ENCODE measurements around the gene GJA4. TPM values are rescaled to one million over a fixed set of nuclear protein-coding genes. Genes with fewer than 3 reads are reported as not detected.

GJA4 gene
- total and polyA plus RNA-seq, 2 donors (not counting 1 experiment from before 2014, with no cell fraction given), result not detected

- DNase-seq (ENCODE audit: low read depth in 2 of 2), result no peak
- H3K4me1 ChIP-seq (ENCODE audit: control insufficient read depth, extremely low read depth, insufficient read depth, low read length), result no peaks in the 10 kb centered on the region
- H3K27ac ChIP-seq (ENCODE audit: insufficient read depth, low read length), result no peak overlapping the region
- H3K79me2 ChIP-seq (ENCODE audit: control insufficient read depth, insufficient read depth, low read length), result no peaks in the 10 kb centered on the region
- H3K4me3 ChIP-seq (replicated peaks in 1 of 4; ENCODE audit: control extremely low read depth in 1 of 4, insufficient read depth in 1 of 4, low read depth in 3 of 4, low read length in 4 of 4), result no peak overlapping the region
- H3K9me3 ChIP-seq (ENCODE audit: control insufficient read depth, insufficient read depth, low read depth, low read length), result no peaks in the 10 kb centered on the region
- H3K36me3 ChIP-seq (ENCODE audit: control insufficient read depth, insufficient read depth, low read length), result no peaks in the 10 kb centered on the region
- H2AFZ ChIP-seq (ENCODE audit: low read length), result no peak overlapping the region
- no peak overlapping the region for H3K4me2 ChIP-seq (ENCODE audit: extremely low read depth, insufficient read depth, low read length)
- TF ChIP-seq EZH2 (IDR thresholded peaks at IDR 0.05; ENCODE audit: low read length, missing control alignments) (no peak), CTCF (conservative IDR thresholded peaks at IDR 0.05 in 1 of 2, IDR thresholded peaks at IDR 0.05 in 1 of 2; ENCODE audit: low read depth in 1 of 2, low read length in 2 of 2) (no peak)
- no peaks in the 10 kb centered on the region for H4K20me1 ChIP-seq (ENCODE audit: control insufficient read depth, extremely low read depth, insufficient read depth, low read length)
- peaks cover 28% of the 10 kb centered on the region for H3K27me3 ChIP-seq (ENCODE audit: control insufficient read depth, insufficient read depth, low read length)
- H3K9ac ChIP-seq (ENCODE audit: insufficient read depth, low read length), result no peak overlapping the region
Measured at GRCh38 chr1:34779005-34779404, 13.8 kb upstream of the GJA4 start.

GRCh38 chr1:34779526-34779925, 13.3 kb upstream of the GJA4 start:
- Histone ChIP-seq H2AFZ (ENCODE audit: low read length) (no peak overlapping the region), H3K36me3 (ENCODE audit: control insufficient read depth, insufficient read depth, low read length) (no peaks in the 10 kb centered on the region), H3K4me3 (replicated peaks in 1 of 4; ENCODE audit: control extremely low read depth in 1 of 4, insufficient read depth in 1 of 4, low read depth in 3 of 4, low read length in 4 of 4) (no peak overlapping the region), H3K4me2 (ENCODE audit: extremely low read depth, insufficient read depth, low read length) (no peak overlapping the region), H3K27ac (ENCODE audit: insufficient read depth, low read length) (no peak overlapping the region), H3K27me3 (ENCODE audit: control insufficient read depth, insufficient read depth, low read length) (peaks cover 28% of the 10 kb centered on the region), H3K79me2 (ENCODE audit: control insufficient read depth, insufficient read depth, low read length) (no peaks in the 10 kb centered on the region), H3K4me1 (ENCODE audit: control insufficient read depth, extremely low read depth, insufficient read depth, low read length) (no peaks in the 10 kb centered on the region), H4K20me1 (ENCODE audit: control insufficient read depth, extremely low read depth, insufficient read depth, low read length) (no peaks in the 10 kb centered on the region), H3K9me3 (ENCODE audit: control insufficient read depth, insufficient read depth, low read depth, low read length) (no peaks in the 10 kb centered on the region), H3K9ac (ENCODE audit: insufficient read depth, low read length) (no peak overlapping the region)
- TF ChIP-seq EZH2 (IDR thresholded peaks at IDR 0.05; ENCODE audit: low read length, missing control alignments) (no peak), CTCF (conservative IDR thresholded peaks at IDR 0.05 in 1 of 2, IDR thresholded peaks at IDR 0.05 in 1 of 2; ENCODE audit: low read depth in 1 of 2, low read length in 2 of 2) (no peak)
- no peak for DNase-seq (ENCODE audit: low read depth in 2 of 2)

GRCh38 chr1:34779962-34780361, 12.8 kb upstream of the GJA4 start:
- Histone ChIP-seq H3K4me2 (ENCODE audit: extremely low read depth, insufficient read depth, low read length) (no peak overlapping the region), H3K27me3 (ENCODE audit: control insufficient read depth, insufficient read depth, low read length) (peaks cover 28% of the 10 kb centered on the region), H3K79me2 (ENCODE audit: control insufficient read depth, insufficient read depth, low read length) (no peaks in the 10 kb centered on the region), H3K9ac (ENCODE audit: insufficient read depth, low read length) (no peak overlapping the region), H3K36me3 (ENCODE audit: control insufficient read depth, insufficient read depth, low read length) (no peaks in the 10 kb centered on the region), H3K4me3 (replicated peaks in 1 of 4; ENCODE audit: control extremely low read depth in 1 of 4, insufficient read depth in 1 of 4, low read depth in 3 of 4, low read length in 4 of 4) (no peak overlapping the region), H4K20me1 (ENCODE audit: control insufficient read depth, extremely low read depth, insufficient read depth, low read length) (no peaks in the 10 kb centered on the region), H3K27ac (ENCODE audit: insufficient read depth, low read length) (no peak overlapping the region), H3K9me3 (ENCODE audit: control insufficient read depth, insufficient read depth, low read depth, low read length) (no peaks in the 10 kb centered on the region), H2AFZ (ENCODE audit: low read length) (no peak overlapping the region), H3K4me1 (ENCODE audit: control insufficient read depth, extremely low read depth, insufficient read depth, low read length) (no peaks in the 10 kb centered on the region)
- TF ChIP-seq CTCF (conservative IDR thresholded peaks at IDR 0.05 in 1 of 2, IDR thresholded peaks at IDR 0.05 in 1 of 2; ENCODE audit: low read depth in 1 of 2, low read length in 2 of 2) (no peak), EZH2 (IDR thresholded peaks at IDR 0.05; ENCODE audit: low read length, missing control alignments) (no peak)
- no peak for DNase-seq (ENCODE audit: low read depth in 2 of 2)

Measured in fibroblast of lung (primary cell).